Fibroblast of mammary gland (primary cell): ENCODE measurements around the gene RNASE12.
A peak's percentile ranks its signal among the peaks of the same experiment; 100 is the strongest.

ENCODE experiments used
- DNase-seq: peaks from one replicate; pipeline ENCODE4 v3.0.0-alpha.2; 2010; ENCODE audit warnings: low read depth
- H3K4me3 ChIP-seq: 2 replicates; pipeline ENCODE4 v1.5.1; 2011; ENCODE audit warnings: low read depth, mild to moderate bottlenecking, low read length, moderate library complexity; ENCODE audit not compliant: control insufficient read depth
- TF ChIP-seq, protein P1 (sequence below): conservative IDR thresholded peaks from 2 replicates; pipeline ENCODE4 v1.5.1; 2011; ENCODE audit warnings: low read depth, low read length, inconsistent platforms; ENCODE audit not compliant: control insufficient read depth, insufficient read depth

Gene RNASE12

DNA sequence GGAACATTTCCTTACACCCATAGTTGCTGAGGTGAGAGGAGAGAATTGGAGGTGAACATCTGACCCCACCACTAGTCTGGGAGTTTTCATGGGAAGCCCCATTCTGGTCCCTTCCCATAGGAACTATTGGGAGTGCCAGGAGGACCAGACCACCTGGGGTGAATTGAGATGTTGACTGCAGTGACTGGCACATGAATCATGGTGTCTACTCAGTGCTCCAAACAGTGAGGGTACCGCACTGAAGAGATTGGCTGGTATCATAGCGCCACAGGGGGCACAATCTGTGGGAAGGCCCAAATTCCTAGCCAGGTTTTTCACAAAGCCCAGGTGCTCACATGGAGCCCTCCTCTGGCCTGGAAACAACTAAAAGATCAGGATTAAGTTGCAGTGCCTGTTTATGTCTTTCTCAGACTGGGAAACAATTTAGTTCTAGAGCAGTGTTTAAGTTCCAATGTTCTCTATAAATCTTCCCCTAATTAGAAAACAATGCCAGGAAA, 26.6 kb downstream of the RNASE12 start:
- H3K4me3 ChIP-seq, result no peak overlapping the region
- no peak for DNase-seq
- TF ChIP-seq, protein P1, sequence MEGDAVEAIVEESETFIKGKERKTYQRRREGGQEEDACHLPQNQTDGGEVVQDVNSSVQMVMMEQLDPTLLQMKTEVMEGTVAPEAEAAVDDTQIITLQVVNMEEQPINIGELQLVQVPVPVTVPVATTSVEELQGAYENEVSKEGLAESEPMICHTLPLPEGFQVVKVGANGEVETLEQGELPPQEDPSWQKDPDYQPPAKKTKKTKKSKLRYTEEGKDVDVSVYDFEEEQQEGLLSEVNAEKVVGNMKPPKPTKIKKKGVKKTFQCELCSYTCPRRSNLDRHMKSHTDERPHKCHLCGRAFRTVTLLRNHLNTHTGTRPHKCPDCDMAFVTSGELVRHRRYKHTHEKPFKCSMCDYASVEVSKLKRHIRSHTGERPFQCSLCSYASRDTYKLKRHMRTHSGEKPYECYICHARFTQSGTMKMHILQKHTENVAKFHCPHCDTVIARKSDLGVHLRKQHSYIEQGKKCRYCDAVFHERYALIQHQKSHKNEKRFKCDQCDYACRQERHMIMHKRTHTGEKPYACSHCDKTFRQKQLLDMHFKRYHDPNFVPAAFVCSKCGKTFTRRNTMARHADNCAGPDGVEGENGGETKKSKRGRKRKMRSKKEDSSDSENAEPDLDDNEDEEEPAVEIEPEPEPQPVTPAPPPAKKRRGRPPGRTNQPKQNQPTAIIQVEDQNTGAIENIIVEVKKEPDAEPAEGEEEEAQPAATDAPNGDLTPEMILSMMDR, result no peak

DNA sequence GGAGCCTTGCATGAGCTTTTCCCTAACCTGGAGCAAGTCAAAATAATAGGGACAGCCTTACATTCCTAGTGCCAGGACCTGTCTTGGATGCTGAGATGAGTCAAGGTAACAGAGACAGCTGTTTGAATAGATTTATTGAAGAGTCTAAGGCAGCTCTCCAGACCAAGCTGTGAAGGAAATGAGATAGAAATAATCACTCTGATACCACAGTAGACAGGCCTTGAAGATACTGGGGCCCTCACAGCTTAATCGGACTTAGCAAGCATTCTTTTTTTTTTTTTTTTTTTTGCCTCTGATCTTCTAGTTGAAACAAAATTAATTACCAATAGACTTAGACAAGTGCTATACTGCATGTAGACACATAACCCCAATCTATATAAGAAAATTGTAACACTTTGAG, 27.2 kb downstream of the RNASE12 start:
- TF ChIP-seq, protein P1, result no peak
- no peak for DNase-seq

DNA sequence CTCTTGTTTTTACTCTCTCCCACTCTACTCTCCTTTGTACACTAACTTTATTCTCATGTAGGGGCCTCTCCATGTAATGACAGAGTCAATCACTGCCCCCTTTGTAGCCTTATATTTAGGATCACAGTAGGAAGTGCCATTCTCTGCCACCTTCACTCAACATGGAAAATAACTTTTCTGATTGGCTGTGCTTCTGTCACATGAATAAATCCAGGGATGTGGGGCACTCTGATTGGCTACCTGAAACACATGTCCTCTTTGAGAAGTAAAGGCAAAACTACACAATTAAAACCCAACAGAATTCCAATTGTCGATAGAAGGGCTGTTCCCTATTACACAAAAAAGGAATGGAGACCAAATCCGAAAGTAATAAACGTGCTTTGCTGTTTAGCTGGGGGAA, 30.2 kb downstream of the RNASE12 start, which contains the start of gene RNASE9:
TSS of gene RNASE9 (minus strand) at position 87 of the 400 bp plus-strand sequence.
- H3K4me3 ChIP-seq, result no peak within 1 kb of the TSS
- DNase-seq, result no peak
- TF ChIP-seq, protein P1, result no peak

More for the DNA sequence above, 27.2 kb downstream of the RNASE12 start:
- no peak overlapping the region for H3K4me3 ChIP-seq

DNA sequence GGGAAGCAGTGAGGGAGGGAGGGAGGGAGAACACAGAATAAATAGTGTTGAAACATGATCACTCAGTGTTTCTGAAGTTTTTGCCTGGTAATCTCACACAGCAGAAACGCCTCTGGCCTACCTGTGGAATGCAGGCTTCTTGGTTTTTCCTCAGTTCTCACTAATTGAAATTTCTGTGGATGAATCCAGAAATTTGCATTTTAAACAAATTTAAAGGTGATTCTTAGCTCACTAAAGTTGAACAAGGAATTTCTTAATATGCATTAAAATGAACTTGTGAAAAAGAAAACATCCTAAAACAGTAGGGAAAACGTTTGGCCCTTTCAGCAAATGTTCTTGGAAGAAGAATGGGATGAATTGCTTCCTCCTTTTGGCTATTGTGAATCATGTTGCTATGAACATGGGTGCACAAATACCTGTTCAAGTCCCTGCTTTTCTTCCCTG, 31.7 kb downstream of the RNASE12 start:
- H3K4me3 ChIP-seq, result no peak overlapping the region
- DNase-seq, result no peak
- TF ChIP-seq, protein P1, result no peak

DNA sequence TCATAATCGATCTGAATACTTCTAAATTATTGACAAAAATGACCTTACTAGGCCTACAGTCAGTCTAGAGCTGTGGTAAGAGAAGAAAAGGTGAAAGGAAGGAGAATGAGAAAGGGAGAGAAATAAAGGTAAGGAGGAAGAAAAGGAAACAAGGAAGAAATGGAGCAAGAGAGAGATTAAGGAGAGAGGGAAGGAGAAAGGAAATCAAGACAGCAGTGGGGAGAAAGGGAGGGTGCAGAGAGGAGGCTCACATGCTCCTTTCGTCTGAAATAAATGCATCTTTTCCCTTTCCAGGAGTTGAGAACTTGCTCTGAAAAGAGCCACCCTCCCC, 34.0 kb downstream of the RNASE12 start:
- no peak for DNase-seq
- H3K4me3 ChIP-seq, result no peak overlapping the region
- TF ChIP-seq, protein P1, result no peak

DNA sequence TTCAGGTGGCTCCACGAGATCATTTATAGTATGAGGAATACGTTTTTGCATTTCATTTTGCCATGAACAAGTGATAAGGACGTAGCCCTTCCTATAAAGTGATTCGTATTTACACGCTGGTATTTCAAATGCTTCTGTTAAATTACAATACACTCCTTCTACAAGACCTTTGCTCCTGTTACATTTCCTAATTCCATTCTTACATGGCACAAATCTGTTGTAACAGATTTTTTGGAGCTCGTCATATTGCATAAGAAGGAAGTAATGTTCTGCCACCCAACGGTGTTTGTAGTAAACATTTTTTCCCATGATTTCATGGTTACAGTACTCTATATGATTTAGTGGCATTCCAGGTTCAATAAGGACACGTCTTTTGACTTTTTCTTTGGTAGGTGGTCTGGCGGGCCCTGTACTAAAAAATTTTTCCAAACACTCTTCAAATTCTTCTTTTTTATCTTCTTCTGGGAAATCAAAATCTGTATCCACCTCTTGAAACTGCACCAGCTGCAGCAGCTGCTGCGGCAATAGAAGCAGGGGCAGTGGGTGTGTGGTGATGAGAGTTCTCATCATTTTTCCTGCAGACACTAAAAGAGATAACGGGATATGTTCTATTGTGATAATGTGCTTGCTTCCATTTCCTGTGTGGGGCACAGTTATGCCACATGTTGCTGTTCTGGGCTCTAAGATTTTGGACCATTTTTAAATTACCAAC, 34.5 kb downstream of the RNASE12 start:
- DNase-seq, result peak; percentile 2
- TF ChIP-seq, protein P1, result no peak
- H3K4me3 ChIP-seq, result no peak overlapping the region
